HCT116 (cell line): ENCODE data around the gene CCDC86.

Experiments
- EZH2 ChIP-seq: fragments of 200-600 bp; sonication (generic); IDR thresholded peaks from 2 replicates; pipeline ENCODE4 v1.6.1; 2017; ENCODE audit warnings: antibody characterized with exemption, mixed run types
- EZH2phosphoT487 ChIP-seq: fragments of 200-600 bp; IDR thresholded peaks from 2 replicates; pipeline ENCODE4 v1.6.1; 2018; ENCODE audit warnings: antibody characterized with exemption, borderline replicate concordance
- POLR2A ChIP-seq: IDR thresholded peaks from 2 replicates; pipeline ENCODE4 v1.7.0; 2011; ENCODE audit warnings: borderline replicate concordance; ENCODE audit not compliant: insufficient read depth, insufficient read length; ENCODE audit errors: extremely low read depth
- ZFX ChIP-seq: fragments of 450-650 bp; IDR thresholded peaks from 2 replicates; pipeline ENCODE4 v1.6.1; 2017
- ZNF274 ChIP-seq: fragments of 200-500 bp; sonication (Bioruptor generic); IDR thresholded peaks from 2 replicates; pipeline ENCODE4 v1.6.1; 2014; ENCODE audit warnings: mild to moderate bottlenecking, low read depth, low read length, inconsistent platforms
- TF ChIP-seq, protein P1 (sequence below), 3 experiments: fragments of 200-600 bp in 1 of 3; sonication (generic) in 1 of 3; IDR thresholded peaks in 2 of 3; conservative IDR thresholded peaks in 1 of 3; 2 replicates each; pipeline ENCODE4 v1.5.1; 2012 to 2017; ENCODE audit warnings: low read depth in 2 of 3, low read length in 2 of 3, antibody characterized with exemption in 1 of 3, borderline replicate concordance in 1 of 3, control low read depth in 1 of 3, mild to moderate bottlenecking in 1 of 3, mixed read lengths in 1 of 3, mixed run types in 1 of 3, moderate library complexity in 1 of 3; ENCODE audit not compliant: insufficient read depth in 1 of 3

DNA sequence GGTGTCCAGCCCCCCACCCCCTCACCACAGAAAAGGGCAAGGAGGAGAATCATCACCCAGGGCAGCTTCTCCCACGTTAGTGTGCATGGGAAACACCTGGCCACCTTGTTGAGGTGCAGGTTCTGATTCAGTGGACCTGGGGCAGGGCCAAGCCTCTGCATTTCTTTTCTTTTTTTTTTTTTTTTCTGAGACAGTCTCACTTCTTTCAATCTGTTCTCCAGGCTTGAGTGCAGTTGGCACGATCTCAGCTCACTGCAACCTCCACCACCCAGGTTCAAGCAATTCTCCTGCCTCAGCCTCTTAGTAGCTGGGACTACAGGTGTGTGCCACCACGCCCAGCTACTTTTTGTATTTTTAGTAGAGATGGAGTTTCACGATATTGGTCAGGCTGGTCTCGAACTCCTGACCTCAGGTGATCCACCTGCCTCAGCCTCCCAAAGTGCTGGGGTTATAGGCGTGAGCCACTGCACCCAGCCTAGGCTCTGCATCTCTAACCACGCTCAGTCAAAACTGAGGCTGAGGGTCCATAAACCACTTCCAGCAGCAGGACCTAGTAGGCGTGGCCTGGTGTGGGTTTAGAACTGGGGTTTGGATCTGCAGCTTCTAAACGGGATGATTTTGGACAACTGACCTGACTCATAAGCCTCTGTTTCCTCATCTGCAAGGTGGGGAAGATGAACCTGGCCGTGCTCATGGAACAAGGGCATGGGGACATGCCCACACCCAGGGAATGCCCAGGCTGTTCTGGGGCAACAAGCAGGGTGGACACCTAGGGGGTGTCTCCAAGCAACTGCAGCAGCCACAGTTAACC is 26.2 kb downstream of the CCDC86 start:
- TF ChIP-seq EZH2 (no peak), POLR2A (no peak), ZFX (no peak), ZNF274 (no peak), EZH2phosphoT487 (no peak)
- TF ChIP-seq, protein P1, sequence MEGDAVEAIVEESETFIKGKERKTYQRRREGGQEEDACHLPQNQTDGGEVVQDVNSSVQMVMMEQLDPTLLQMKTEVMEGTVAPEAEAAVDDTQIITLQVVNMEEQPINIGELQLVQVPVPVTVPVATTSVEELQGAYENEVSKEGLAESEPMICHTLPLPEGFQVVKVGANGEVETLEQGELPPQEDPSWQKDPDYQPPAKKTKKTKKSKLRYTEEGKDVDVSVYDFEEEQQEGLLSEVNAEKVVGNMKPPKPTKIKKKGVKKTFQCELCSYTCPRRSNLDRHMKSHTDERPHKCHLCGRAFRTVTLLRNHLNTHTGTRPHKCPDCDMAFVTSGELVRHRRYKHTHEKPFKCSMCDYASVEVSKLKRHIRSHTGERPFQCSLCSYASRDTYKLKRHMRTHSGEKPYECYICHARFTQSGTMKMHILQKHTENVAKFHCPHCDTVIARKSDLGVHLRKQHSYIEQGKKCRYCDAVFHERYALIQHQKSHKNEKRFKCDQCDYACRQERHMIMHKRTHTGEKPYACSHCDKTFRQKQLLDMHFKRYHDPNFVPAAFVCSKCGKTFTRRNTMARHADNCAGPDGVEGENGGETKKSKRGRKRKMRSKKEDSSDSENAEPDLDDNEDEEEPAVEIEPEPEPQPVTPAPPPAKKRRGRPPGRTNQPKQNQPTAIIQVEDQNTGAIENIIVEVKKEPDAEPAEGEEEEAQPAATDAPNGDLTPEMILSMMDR (IDR thresholded peaks at IDR 0.05 in 2 of 3, conservative IDR thresholded peaks at IDR 0.05 in 1 of 3; ENCODE audit: borderline replicate concordance in 1 of 3, insufficient read depth in 1 of 3, low read depth in 2 of 3, low read length in 2 of 3) = no peak
